ENCODE data around the gene KLF4. TPM values are rescaled to one million over a fixed set of nuclear protein-coding genes. Genes with fewer than 3 reads are reported as not detected.

KLF4 gene
- total RNA-seq = 1.5 and 4.3 TPM in 2 replicates

DNA sequence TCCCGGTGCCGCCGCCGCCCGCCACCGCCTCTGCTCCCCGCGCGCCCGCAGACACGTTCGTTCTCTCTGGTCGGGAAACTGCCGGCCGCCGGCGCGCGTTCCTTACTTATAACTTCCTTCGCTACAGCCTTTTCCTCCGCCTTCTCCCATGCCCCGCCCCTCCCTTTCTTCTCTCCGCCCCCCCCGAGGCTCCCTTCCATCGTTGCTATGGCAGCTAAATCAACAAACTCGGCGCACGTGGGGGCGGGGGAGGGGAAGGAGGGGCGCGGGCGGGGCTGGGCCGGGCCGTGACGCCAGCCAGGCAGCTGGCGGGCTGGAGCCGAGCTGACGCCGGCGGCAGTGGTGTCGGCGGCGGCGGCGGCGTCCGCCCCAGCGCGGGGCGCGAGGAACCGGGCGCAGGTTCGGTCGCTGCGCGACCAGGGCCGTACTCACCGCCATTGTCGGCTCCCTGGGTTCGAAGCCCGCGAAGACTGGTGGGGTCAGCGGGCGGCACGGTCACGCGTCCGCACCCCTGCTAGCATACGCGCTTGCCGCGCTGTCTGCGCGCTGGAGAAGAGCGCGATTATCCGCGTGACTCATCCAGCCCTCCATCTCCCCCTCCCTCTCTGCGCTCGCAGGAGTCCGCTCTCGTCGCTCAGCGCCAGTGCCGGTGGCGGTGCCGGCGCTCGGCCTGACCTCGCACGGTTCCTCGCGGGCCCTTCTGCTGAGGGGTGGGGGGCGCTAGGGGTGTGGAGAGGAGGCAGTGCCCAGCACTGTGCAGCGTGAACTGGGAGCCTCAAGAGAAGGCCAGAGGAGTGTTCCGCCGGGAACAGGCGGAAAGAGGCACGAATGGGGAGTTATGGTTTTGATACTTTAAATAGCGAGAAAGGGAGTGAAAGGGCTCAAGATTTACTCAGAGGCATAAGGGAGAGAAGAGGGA lies at the start of gene KLF4:
Gene KLF4, minus strand, starts transcription at position 83 of the 919 bp plus-strand sequence. CDS start 597 bp downstream, outside the sequence.

Other genes starting within 250 kb of the KLF4 start
- gene RAD23B, start 206.5 kb downstream of the KLF4 start, total RNA-seq = 89.4 and 141 TPM in 2 replicates